H1 (cell line): ENCODE data around the gene APMAP. TPM values are rescaled to one million over a fixed set of nuclear protein-coding genes. Genes with fewer than 3 reads are reported as not detected.

Experiments used
- CHD2 ChIP-seq: IDR thresholded peaks from 2 replicates; pipeline ENCODE4 v1.6.1; 2012; ENCODE audit warnings: low read length, improper control_type of control experiment
- CHD7 ChIP-seq: fragments of 300-600 bp; sonication (generic); IDR thresholded peaks from 2 replicates; pipeline ENCODE4 v1.7.1; 2012; ENCODE audit warnings: low read length, moderate library complexity, mild to moderate bottlenecking, inconsistent platforms; ENCODE audit not compliant: insufficient replicate concordance
- polyA plus RNA-seq, 7 experiments: library from polyadenylated mRNA; depleted of rRNA in 3 of 7; stranded (reverse) in 5 of 7; unstranded in 2 of 7; fragments of >200 nt in 5 of 7; fragments of 200-250 nt in 2 of 7; gene quantifications; 1 replicate in 5 of 7; 2 replicates in 1 of 7; 4 replicates in 1 of 7; pipeline versions ENCODE4 v1.2.1 to v1.2.3, GENCODE V29; 2011 to 2013; ENCODE audit warnings: missing spikeins in 2 of 7, mixed read lengths in 2 of 7
- total RNA-seq: library from RNA; stranded (reverse); fragmentation: NEBNext Ultra II Directional; extraction: Animal tissue kit (Norgen Biotek cat#: 25700); gene quantifications from 2 replicates; pipeline ENCODE4 v1.2.1, GENCODE V29; 2021

Gene APMAP
- total and polyA plus RNA-seq, 2 of the 8 experiments (the other 6 are each of a cell fraction or from before 2014, with no cell fraction given), result 31.3 to 66.0 TPM

- TF ChIP-seq CHD7 (no peak), CHD2 (no peak)
Measured at GRCh38 chr20:24948939-24949679, 43.4 kb downstream of the APMAP start, which contains the start of gene CST7 (continued).
